VCaP (cell line): ENCODE data around the gene NXN.

ENCODE experiments used
- H3K27ac ChIP-seq: fragments of 450-650 bp; 2 replicates; pipeline ENCODE4 v1.5.1; 2017
- CTCF ChIP-seq: fragments of 450-650 bp; conservative IDR thresholded peaks from 2 replicates; pipeline ENCODE4 v1.5.1; 2017; ENCODE audit warnings: mild to moderate bottlenecking, moderate library complexity

Gene NXN

GRCh38 chr17:930258-930657 is 49.3 kb downstream of the NXN start:
- H3K27ac ChIP-seq = peak overlapping the region; percentile 99

DNA sequence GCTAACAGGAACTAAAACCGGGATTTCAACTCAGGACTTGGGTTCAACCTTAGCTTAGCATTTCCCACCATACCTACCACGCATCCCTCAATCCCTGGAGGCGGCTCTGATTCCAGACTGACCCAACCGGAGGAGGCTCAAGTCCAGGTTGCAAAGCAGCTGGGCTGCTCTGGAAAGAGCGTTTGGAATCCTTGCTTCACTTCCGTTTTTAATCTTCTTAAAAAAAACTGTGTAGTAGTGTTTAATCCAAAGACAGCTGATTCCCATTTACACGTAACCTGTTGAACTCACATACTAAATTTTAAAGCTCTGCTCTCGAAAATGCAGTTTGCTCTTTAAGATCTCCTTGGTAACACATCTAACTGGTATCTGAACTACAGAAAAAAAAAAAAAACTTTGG is 50.0 kb downstream of the NXN start:
- H3K27ac ChIP-seq = peak overlapping the region; percentile 99
- TF ChIP-seq CTCF = no peak

More at GRCh38 chr17:930258-930657, 49.3 kb downstream of the NXN start:
- no peak for TF ChIP-seq CTCF

- TF ChIP-seq CTCF = no peak
- H3K27ac ChIP-seq = peak overlapping the region; percentile 99
Observed at GRCh38 chr17:927611-928461, 51.7 kb downstream of the NXN start.

- H3K27ac ChIP-seq = peak overlapping the region; percentile 99
- no peak for TF ChIP-seq CTCF
Observed at GRCh38 chr17:925817-926216, 53.8 kb downstream of the NXN start.

DNA sequence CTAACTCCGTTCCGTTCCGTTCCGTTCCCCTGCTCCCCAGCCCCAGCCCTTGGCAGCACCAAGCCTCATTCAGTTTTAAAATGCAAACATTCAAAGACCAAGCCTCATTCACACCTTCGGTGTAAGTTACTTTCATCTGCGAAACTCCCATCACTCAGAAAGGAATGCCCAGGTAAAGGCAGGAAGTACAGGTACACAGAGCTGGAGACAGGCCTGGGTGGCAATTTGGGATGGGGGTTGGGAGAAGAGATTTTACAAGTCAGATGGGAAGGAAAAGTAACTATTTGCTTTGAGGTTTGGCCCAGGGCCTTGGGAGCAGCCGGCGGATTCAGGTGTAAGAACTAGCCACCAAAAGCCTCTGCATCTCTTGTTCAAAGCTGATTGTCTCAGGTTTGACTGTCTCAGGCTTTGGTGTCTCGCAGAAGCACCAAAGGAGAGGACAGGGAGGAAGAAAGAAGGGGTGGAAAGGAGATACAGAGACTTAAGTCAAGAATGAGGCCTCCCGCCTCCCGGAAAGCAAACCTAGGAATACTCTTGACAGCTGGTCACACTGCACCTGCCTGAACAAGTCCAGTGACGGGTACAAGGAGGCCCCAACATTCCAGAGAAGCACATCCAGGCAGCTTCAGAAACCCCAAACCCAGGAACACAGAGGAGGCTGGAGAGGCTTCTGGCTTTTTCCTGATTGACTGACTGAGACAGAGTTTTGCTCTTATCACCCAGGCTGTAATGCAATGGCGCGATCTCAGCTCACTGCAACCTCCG is 54.7 kb downstream of the NXN start:
- peak overlapping the region; percentile 99 for H3K27ac ChIP-seq
- TF ChIP-seq CTCF = no peak

GRCh38 chr17:924306-924705 is 55.3 kb downstream of the NXN start:
- peak overlapping the region; percentile 99 for H3K27ac ChIP-seq

DNA sequence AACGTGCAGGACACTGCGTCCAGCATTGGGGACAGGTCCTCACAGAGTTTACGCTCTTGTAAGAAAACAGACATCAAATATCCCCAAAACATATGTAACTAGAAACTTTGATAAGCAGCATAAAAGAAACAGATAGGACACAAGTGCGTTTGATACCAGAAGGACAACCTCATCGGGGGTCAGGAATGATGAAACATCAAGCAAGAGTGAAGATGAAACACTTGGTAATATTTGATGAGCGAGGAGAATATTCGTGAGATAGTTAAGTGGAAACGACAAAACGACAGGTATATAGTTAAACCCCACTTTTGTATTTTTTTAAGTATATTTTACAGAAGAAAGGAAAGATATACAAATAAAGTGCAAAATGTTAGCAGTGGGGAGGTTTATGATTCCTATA is 55.9 kb downstream of the NXN start:
- peak overlapping the region; percentile 99 for H3K27ac ChIP-seq
- no peak for TF ChIP-seq CTCF

DNA sequence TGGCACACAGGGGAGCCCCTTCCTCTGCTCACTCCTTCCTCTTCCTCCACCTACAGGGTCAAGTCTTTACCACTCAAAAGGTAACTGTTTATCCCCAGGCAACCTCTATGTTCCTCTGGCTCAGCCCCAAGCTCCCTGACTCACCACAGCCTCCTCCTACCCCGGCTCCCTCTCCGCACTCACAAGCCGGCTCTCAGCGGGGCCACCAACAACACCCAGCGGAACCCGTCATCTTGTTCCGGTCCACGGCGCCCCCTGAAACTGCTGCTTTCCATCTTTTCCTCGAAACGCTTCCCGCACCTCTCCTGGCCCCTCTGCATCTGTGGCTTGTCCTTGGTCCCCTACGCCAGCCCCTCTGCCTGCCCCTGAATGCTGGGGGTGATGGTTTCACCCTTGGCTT is 58.4 kb downstream of the NXN start:
- no peak for TF ChIP-seq CTCF
- H3K27ac ChIP-seq = no peak overlapping the region
